ENCODE data around the gene HSPB7.
"Not testable (repeated sequence)": the region's sequence is repeated elsewhere in the genome, so short reads cannot be mapped to it uniquely, and the experiment has no call there.

Gene HSPB7

GRCh38 chr1:15985611-15986297 lies 32.1 kb downstream of the HSPB7 start:
- Histone ChIP-seq H3K9me2 (ENCODE audit: low read depth, low read length) (no peaks in the 10 kb centered on the region), H3K9me3 (ENCODE audit: low read length) (peaks cover 3% of the 10 kb centered on the region), H3F3A (ENCODE audit: insufficient read depth, low read length) (no peaks in the 10 kb centered on the region), H3K4me1 (ENCODE audit: insufficient read depth, low read length, severe bottlenecking) (no peaks in the 10 kb centered on the region), H3K27me3 (ENCODE audit: insufficient read depth, low read length) (no peaks in the 10 kb centered on the region; the same call in 1 of the 2 replicates), H4K20me1 (ENCODE audit: insufficient read depth, low read length) (no peaks in the 10 kb centered on the region), H2AFZ (ENCODE audit: low read length) (no peak overlapping the region), H3K36me3 (ENCODE audit: insufficient read depth, low read length) (no peaks in the 10 kb centered on the region), H3K4me2 (ENCODE audit: low read length) (no peak overlapping the region), H3K79me2 (ENCODE audit: insufficient read depth, low read length) (no peaks in the 10 kb centered on the region), H3K27ac (ENCODE audit: low read depth, low read length, poor library complexity, severe bottlenecking) (no peak overlapping the region), H3K4me3 (ENCODE audit: low read depth, low read length, poor library complexity, severe bottlenecking) (no peak overlapping the region), H3K9ac (ENCODE audit: low read length) (no peak overlapping the region)
- TF ChIP-seq, protein P1, sequence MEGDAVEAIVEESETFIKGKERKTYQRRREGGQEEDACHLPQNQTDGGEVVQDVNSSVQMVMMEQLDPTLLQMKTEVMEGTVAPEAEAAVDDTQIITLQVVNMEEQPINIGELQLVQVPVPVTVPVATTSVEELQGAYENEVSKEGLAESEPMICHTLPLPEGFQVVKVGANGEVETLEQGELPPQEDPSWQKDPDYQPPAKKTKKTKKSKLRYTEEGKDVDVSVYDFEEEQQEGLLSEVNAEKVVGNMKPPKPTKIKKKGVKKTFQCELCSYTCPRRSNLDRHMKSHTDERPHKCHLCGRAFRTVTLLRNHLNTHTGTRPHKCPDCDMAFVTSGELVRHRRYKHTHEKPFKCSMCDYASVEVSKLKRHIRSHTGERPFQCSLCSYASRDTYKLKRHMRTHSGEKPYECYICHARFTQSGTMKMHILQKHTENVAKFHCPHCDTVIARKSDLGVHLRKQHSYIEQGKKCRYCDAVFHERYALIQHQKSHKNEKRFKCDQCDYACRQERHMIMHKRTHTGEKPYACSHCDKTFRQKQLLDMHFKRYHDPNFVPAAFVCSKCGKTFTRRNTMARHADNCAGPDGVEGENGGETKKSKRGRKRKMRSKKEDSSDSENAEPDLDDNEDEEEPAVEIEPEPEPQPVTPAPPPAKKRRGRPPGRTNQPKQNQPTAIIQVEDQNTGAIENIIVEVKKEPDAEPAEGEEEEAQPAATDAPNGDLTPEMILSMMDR (IDR thresholded peaks at IDR 0.05; ENCODE audit: low read length), result no peak
- TF ChIP-seq EZH2 (IDR thresholded peaks at IDR 0.05; ENCODE audit: borderline replicate concordance, low read length), result no peak

DNA sequence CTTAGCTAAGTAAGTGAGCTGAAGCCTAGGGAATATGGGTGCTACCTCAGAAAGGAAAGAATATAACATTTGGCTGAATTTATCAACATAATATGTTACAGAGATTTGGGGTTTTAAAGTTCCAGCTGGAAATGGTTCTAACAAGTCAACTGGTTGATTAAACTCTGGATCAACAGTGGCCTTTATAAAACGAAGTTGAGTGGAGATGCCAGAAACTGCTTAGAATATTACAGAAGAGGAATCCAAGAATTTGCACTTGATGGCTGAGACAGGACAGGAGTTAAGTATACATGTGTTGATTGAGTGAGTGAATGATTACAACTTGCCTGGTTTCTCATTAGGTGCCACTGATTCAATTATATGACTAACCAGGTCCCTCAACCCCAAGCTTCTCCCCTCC lies 34.6 kb downstream of the HSPB7 start:
- TF ChIP-seq, protein P1 (IDR thresholded peaks at IDR 0.05; ENCODE audit: low read length), result no peak
- TF ChIP-seq EZH2 (IDR thresholded peaks at IDR 0.05; ENCODE audit: borderline replicate concordance, low read length), result no peak
- Histone ChIP-seq H4K20me1 (ENCODE audit: insufficient read depth, low read length) (no peaks in the 10 kb centered on the region), H3K27ac (ENCODE audit: low read depth, low read length, poor library complexity, severe bottlenecking) (no peak overlapping the region), H3F3A (ENCODE audit: insufficient read depth, low read length) (no peaks in the 10 kb centered on the region), H3K79me2 (ENCODE audit: insufficient read depth, low read length) (no peaks in the 10 kb centered on the region), H3K4me2 (ENCODE audit: low read length) (no peak overlapping the region), H3K9ac (ENCODE audit: low read length) (no peak overlapping the region), H3K36me3 (ENCODE audit: insufficient read depth, low read length) (no peaks in the 10 kb centered on the region), H3K4me3 (ENCODE audit: low read depth, low read length, poor library complexity, severe bottlenecking) (no peak overlapping the region), H2AFZ (ENCODE audit: low read length) (no peak overlapping the region), H3K4me1 (ENCODE audit: insufficient read depth, low read length, severe bottlenecking) (no peaks in the 10 kb centered on the region), H3K9me3 (ENCODE audit: low read length) (peaks cover 3% of the 10 kb centered on the region), H3K9me2 (ENCODE audit: low read depth, low read length) (no peaks in the 10 kb centered on the region), H3K27me3 (ENCODE audit: insufficient read depth, low read length) (no peaks in the 10 kb centered on the region; the same call in 1 of the 2 replicates)

DNA sequence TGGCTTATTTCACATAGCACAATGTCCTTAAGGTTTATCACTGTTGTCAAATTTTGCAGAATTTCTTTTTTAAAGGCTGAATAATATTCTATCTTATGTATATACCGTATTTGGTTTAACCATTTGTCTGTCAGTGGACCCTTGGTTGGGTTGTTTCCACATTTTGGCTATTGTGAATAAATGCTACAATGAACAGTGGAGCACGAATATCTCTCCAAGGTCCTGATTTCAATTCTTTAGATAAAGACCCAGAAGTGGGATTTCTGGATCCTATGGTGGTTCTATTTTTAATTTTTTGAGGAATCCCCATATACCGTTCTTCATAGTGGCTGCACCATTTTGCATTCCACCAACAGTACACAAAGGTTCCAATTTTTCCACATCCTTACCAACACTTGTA lies 36.2 kb downstream of the HSPB7 start:
- H3K36me3 ChIP-seq (ENCODE audit: insufficient read depth, low read length), result no peaks in the 10 kb centered on the region
- H3K9me3 ChIP-seq (ENCODE audit: low read length), result peaks cover 3% of the 10 kb centered on the region
- H3K9ac ChIP-seq (ENCODE audit: low read length), result no peak overlapping the region
- H4K20me1 ChIP-seq (ENCODE audit: insufficient read depth, low read length), result no peaks in the 10 kb centered on the region
- H3K4me1 ChIP-seq (ENCODE audit: insufficient read depth, low read length, severe bottlenecking), result no peaks in the 10 kb centered on the region
- no peaks in the 10 kb centered on the region for H3K79me2 ChIP-seq (ENCODE audit: insufficient read depth, low read length)
- H2AFZ ChIP-seq (ENCODE audit: low read length), result no peak overlapping the region
- no peak overlapping the region for H3K4me2 ChIP-seq (ENCODE audit: low read length)
- H3K4me3 ChIP-seq (ENCODE audit: low read depth, low read length, poor library complexity, severe bottlenecking), result no peak overlapping the region
- H3K27me3 ChIP-seq (ENCODE audit: insufficient read depth, low read length), result no peaks in the 10 kb centered on the region; the same call in 1 of the 2 replicates
- TF ChIP-seq EZH2 (IDR thresholded peaks at IDR 0.05; ENCODE audit: borderline replicate concordance, low read length), result no peak
- TF ChIP-seq, protein P1 (IDR thresholded peaks at IDR 0.05; ENCODE audit: low read length), result no peak
- no peak overlapping the region for H3K27ac ChIP-seq (ENCODE audit: low read depth, low read length, poor library complexity, severe bottlenecking)
- H3F3A ChIP-seq (ENCODE audit: insufficient read depth, low read length), result no peaks in the 10 kb centered on the region
- H3K9me2 ChIP-seq (ENCODE audit: low read depth, low read length), result no peaks in the 10 kb centered on the region

DNA sequence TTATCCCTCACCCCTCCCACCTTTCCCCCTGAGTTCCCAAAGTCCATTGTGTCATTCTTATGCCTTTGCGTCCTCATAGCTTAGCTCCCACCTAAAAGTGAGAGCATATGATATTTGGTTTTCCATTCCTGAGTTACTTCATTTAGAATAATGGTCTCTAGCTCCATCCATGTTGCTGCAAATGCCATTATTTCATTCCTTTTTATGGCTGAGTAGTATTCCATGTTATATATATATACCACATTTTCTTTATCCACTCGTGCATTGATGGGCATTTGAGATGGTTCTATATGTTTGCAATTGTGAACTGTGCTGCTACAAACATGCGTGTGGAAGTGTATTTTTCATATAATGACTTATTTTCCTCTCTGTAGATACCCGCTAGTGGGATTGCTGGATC lies 39.9 kb downstream of the HSPB7 start:
- H3K9me3 ChIP-seq (ENCODE audit: low read length); H3K4me2 ChIP-seq (ENCODE audit: low read length): not testable (repeated sequence)

More for the DNA sequence above, 39.9 kb downstream of the HSPB7 start:
- peaks cover 23% of the 10 kb centered on the region for H3K4me1 ChIP-seq (ENCODE audit: insufficient read depth, low read length, severe bottlenecking)
- H4K20me1 ChIP-seq (ENCODE audit: insufficient read depth, low read length); H3K4me3 ChIP-seq (ENCODE audit: low read depth, low read length, poor library complexity, severe bottlenecking); H3F3A ChIP-seq (ENCODE audit: insufficient read depth, low read length); H3K36me3 ChIP-seq (ENCODE audit: insufficient read depth, low read length); H3K79me2 ChIP-seq (ENCODE audit: insufficient read depth, low read length); H3K9ac ChIP-seq (ENCODE audit: low read length); H2AFZ ChIP-seq (ENCODE audit: low read length); H3K27me3 ChIP-seq (ENCODE audit: insufficient read depth, low read length); H3K9me2 ChIP-seq (ENCODE audit: low read depth, low read length); H3K27ac ChIP-seq (ENCODE audit: low read depth, low read length, poor library complexity, severe bottlenecking): not testable (repeated sequence)

Data from OCI-LY1 (cell line).